NCI-H2196 treated with DMSO at 0.1 percent for 48 hours (cell line): ENCODE results near the gene KLHL3.
A peak's percentile ranks its signal among the peaks of the same experiment; 100 is the strongest.
"Not testable (repeated sequence)": the region's sequence is repeated elsewhere in the genome, so short reads cannot be mapped to it uniquely, and the experiment has no call there.

Experiments used
- DNase-seq: peaks from one replicate; lab custom pipeline; 2025; ENCODE audit not compliant: unreplicated experiment; lab: John Stamatoyannopoulos, UW

Gene KLHL3, protein sequence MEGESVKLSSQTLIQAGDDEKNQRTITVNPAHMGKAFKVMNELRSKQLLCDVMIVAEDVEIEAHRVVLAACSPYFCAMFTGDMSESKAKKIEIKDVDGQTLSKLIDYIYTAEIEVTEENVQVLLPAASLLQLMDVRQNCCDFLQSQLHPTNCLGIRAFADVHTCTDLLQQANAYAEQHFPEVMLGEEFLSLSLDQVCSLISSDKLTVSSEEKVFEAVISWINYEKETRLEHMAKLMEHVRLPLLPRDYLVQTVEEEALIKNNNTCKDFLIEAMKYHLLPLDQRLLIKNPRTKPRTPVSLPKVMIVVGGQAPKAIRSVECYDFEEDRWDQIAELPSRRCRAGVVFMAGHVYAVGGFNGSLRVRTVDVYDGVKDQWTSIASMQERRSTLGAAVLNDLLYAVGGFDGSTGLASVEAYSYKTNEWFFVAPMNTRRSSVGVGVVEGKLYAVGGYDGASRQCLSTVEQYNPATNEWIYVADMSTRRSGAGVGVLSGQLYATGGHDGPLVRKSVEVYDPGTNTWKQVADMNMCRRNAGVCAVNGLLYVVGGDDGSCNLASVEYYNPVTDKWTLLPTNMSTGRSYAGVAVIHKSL

DNA sequence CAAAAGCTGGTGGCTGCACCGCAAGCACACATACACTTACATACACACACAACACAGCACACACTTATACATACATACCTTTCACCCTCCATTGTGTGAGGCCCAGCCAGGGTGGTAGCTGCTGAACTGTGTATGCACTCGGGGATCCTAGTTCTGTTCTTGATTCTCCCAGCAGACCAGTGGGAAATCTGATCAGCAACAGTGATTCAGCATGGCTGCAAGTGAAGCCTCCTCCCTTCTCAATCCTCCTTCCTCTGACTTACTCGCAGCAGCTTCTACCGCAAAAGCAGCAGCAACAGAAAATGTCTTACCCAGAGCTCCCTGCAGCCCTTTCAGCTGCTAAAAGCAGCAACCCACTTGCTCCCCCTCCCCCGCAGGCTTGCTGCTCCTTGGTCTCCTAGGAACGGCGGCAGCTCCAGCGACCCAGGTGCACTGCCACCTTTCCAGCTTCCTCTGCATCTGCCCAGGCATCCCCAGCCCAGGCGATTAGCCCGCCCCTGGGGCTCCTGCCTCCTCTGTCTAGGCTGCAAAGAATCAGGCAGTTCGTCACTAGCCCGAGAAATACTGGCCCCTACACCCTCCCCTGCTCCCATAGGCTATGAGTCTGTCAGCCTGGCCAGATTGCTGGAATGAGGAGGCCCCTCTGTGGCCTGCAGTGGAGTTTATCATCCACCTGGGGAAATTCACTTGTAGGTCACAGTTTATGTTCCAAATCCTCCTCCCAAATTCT is at the start of gene KLHL3:
Gene KLHL3, minus strand, starts transcription at position 535 of the 730 bp plus-strand sequence. Its CDS starts 443 bp downstream, at position 92.
- DNase-seq, result no peak

GRCh38 chr5:137782984-137783536 is 47.2 kb upstream of the KLHL3 start:
- no peak for DNase-seq

DNA sequence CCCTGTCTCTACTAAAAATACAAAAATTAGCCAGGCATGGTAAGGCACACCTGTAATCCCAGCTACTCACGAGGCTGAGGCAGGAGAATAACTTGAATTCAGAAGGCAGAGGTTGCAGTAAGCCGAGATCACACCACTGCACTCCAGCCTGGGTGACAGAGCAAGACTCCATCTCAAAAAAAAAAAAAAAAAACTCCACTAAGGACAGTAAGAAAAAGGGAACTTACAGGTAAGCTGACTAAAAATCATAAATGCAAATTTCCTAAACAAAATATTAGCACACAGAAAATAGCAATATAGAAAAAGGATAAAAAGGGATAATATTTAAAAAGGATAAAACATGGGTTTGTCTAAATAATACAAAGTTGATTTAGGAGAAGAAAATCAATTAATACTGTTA is 46.2 kb upstream of the KLHL3 start:
- no peak for DNase-seq

DNA sequence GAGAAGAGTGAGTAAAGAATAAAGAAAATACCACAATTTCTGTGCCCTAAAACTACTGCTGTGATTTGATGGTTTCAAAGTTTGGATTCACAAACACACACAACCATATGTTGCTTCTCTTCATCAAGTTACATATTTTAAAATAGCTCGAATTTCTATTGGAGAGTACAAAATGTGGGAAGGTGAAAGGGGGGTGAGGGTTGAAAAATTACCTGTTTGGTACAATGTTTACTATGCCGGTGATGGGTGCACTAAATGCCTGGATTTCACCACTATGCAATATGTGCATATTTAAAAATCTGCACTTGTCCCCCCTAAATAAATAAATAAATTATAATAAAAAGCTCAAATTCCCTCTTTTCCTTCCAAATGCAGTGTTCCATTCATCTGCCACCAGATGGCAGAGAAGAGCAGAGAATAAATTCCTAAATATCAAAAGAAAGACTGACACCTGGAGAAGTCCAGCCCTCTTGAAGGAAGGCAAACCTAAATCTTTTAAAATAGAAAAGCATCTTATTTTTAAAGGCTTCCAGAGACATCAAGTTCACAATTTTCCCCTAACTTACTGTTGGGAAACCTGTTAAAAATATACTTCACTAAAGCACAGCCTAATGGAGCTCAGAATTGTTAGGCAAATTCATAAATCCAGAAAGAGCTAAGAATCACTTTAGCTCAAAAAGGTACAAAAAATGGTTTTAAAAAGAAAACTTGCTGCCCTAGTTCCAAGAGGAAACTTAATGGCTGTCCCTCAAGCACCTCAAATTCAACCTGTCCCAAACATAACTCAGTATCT is 43.1 kb upstream of the KLHL3 start:
- DNase-seq, result peak; percentile 4

- DNase-seq, result not testable (repeated sequence)
These were observed 32.0 kb upstream of the KLHL3 start for GRCh38 chr5:137767937-137768336.

GRCh38 chr5:137761566-137761965 is 25.7 kb upstream of the KLHL3 start:
- DNase-seq, result no peak

- no peak for DNase-seq
These were observed 25.0 kb upstream of the KLHL3 start for GRCh38 chr5:137760719-137761516.

GRCh38 chr5:137760294-137760693 is 24.4 kb upstream of the KLHL3 start:
- DNase-seq, result no peak

DNA sequence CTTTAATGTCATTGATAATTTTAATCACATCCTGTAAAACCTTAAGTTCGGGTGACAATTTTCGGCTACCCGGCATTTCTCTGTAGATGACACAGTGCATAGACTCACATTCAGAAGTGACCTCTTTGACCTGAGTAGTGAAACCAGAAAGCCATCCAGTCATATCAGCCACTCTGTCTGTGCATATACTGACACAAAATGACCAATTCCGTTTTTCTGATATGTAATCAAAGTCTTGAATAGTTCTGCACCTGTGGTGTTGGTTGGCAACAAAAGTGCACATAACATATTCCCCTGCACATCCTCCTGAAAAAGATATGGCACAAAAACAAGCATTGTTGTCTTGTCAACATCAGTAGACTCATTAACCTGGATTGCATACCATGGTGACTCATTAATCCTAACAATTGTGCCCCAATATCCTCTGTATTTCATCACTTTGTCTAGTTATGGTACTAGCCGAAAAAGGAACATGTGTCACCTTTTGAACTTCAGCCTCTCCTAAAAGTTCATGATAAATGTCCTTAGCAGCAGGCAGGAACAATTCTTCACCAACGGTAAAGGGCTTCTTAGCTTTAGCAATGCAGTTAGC is 22.9 kb upstream of the KLHL3 start:
- no peak for DNase-seq

DNA sequence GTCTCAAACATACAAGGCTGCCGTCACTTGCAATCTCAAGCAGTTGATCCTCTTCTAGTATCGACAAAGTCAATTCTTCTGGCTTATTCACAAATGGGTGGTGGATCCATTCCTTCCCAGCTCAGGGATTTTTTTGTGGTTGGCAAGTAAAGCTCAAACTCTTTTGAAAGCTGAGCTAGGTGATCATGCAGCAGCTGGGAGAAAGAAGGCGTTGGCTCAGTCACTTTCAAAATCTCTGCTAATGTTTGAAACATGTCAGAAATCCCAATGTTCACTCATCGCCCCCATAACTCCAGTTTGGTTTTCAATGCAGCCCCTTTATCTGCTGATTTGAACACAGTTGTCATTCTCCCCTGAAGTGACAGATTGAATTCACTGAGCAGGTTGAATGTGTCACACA is 22.2 kb upstream of the KLHL3 start:
- DNase-seq, result no peak

GRCh38 chr5:137757634-137758033 is 21.7 kb upstream of the KLHL3 start:
- no peak for DNase-seq

DNA sequence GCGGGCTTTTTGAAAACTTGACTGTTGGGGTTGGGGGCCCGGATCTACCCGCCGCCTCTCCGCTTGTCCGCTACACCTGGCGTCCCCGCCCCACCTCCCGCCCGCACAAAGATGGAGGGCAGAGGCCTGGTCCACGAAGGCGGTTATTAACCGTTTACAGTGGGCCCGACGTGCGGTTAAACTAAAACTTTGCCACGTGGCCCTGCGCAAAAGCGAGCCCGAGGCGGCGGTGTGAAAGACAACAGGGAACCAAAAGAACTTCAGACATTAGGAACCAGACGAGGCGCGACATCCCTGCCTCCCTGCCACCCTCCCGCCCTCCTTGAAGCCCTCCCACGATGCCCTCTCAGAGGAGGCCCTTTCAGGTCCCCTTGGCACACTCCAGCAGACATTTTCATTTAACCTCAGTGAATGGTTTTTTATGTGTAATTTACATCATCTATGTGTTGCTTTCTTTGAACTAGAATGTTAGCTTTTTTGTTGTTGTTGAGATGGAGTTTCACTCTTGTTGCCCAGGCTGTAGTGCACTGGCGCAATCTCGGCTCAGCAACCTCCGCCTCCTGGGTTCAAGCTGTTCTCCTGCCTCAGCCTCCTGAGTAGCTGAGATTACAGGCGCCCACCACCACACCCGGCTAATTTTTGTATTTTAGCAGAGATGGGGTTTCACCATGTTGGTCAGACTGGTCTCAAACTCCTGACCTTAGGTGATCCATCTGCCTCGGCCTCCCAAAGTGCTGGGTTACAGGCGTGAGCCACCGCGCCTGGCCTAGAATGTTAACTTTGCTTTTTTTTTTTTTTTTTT is 19.3 kb upstream of the KLHL3 start:
- DNase-seq, result no peak

- peak; percentile 93 for DNase-seq
These were observed 18.5 kb upstream of the KLHL3 start, which contains the start of gene HNRNPA0 for GRCh38 chr5:137754188-137754960. HNRNPA0 (minus strand) TSS chr5:137754363; CDS start chr5:137754066, 297 bp downstream.

DNA sequence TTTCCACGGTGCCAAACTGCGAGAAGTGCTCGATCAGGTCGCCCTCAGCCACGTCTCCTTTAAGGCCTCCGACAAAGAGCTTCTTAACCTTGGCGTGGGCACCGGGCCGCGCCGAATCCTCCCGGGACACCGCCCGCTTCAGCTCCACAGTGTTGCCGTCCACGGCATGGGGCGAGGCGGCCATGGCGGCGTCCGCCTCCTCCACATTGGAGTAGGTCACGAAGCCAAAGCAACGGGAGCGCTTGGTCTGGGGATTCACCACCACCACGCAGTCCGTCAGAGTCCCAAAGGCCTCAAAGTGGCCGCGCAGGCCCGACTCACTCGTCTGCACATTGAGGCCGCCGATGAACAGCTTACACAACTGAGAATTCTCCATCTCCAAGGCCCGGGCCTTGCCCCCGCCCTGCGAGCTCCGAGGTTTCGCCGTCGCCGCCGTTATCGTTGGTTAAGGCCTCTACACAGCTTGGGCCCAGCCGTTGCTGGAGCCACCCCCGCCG is 17.9 kb upstream of the KLHL3 start:
- no peak for DNase-seq

GRCh38 chr5:137752905-137753690 is 17.2 kb upstream of the KLHL3 start:
- DNase-seq, result no peak

- DNase-seq, result peak; percentile 13
These were observed 16.1 kb upstream of the KLHL3 start for GRCh38 chr5:137751869-137752491.

- no peak for DNase-seq
These were observed 14.5 kb upstream of the KLHL3 start for GRCh38 chr5:137750436-137750835.
